Bronchial epithelial cell (primary cell): ENCODE results near the gene PSMD8. TPM values are rescaled to one million over a fixed set of nuclear protein-coding genes. Genes with fewer than 3 reads are reported as not detected.
A peak's percentile ranks its signal among the peaks of the same experiment; 100 is the strongest.

ENCODE experiments used
- DNase-seq: peaks from one replicate; pipeline ENCODE4 v3.0.0-alpha.2; 2010; ENCODE audit warnings: low read depth
- FAIRE-seq: peaks from 2 replicates; lab custom pipeline; 2011; peaks lifted over from hg19 to GRCh38; lab: Jason Lieb, UNC
- H3K27me3 ChIP-seq: 2 replicates; pipeline ENCODE4 v1.5.1; 2011; ENCODE audit warnings: low read length; ENCODE audit not compliant: control insufficient read depth, insufficient read depth
- H3K36me3 ChIP-seq: 2 replicates; pipeline ENCODE4 v1.5.1; 2011; ENCODE audit warnings: low read length; ENCODE audit not compliant: control insufficient read depth, insufficient read depth
- H3K4me3 ChIP-seq: 2 replicates; pipeline ENCODE4 v1.5.1; 2011; ENCODE audit warnings: mild to moderate bottlenecking, low read depth, low read length, control low read depth
- total RNA-seq: library from RNA; depleted of rRNA; stranded (reverse); fragments of >200 nt; gene quantifications from 2 replicates; pipeline ENCODE4 v1.2.1, GENCODE V29; 2014
- TF ChIP-seq, protein P1 (sequence below): IDR thresholded peaks from 2 replicates; pipeline ENCODE4 v1.5.1; 2011; ENCODE audit warnings: mild to moderate bottlenecking, moderate library complexity, low read length, control low read depth, inconsistent platforms; ENCODE audit not compliant: insufficient read depth, severe bottlenecking

PSMD8 gene
- total RNA-seq, 1 donor from 2014 or later: 260 TPM

DNA sequence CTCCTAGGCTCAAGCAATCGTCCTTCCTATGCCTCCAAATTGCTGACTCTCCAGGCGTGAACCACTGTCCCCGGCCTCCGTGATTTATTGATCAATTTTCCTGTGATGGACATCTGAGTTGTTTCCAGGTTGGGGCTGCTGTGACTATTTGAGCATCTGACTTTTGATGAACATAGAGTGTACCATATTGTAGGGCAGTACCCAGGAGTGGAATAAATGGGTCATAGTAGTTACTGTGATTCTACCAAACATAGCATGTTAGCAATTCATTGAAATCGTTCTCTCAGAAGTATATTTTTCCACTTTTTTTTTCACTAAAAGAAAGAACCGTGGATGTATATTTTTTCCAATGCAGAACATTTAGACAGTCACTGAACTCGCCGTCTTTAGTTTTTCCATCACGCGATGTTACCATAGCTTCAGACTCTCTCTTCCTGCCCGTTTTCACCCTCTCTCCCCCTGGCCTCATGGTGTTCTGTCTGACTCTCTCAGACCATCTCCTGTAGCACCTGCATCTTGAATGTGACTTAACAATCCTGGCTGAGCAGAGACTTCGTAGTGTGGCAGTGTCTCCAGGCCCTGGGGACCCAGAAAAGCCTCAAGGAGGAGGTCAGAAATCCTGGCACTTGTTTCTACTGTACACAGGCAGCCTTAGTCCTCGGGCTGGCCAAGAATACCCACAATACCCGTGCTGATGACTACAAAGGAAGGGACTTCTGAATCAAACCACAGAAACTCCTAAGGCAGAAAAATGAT lies 54.9 kb downstream of the PSMD8 start:
- no peak for DNase-seq
- Histone ChIP-seq H3K36me3 (no peaks in the 10 kb centered on the region), H3K4me3 (no peak overlapping the region), H3K27me3 (peaks cover 4% of the 10 kb centered on the region)
- TF ChIP-seq, protein P1, sequence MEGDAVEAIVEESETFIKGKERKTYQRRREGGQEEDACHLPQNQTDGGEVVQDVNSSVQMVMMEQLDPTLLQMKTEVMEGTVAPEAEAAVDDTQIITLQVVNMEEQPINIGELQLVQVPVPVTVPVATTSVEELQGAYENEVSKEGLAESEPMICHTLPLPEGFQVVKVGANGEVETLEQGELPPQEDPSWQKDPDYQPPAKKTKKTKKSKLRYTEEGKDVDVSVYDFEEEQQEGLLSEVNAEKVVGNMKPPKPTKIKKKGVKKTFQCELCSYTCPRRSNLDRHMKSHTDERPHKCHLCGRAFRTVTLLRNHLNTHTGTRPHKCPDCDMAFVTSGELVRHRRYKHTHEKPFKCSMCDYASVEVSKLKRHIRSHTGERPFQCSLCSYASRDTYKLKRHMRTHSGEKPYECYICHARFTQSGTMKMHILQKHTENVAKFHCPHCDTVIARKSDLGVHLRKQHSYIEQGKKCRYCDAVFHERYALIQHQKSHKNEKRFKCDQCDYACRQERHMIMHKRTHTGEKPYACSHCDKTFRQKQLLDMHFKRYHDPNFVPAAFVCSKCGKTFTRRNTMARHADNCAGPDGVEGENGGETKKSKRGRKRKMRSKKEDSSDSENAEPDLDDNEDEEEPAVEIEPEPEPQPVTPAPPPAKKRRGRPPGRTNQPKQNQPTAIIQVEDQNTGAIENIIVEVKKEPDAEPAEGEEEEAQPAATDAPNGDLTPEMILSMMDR: no peak
- no peak for FAIRE-seq

DNA sequence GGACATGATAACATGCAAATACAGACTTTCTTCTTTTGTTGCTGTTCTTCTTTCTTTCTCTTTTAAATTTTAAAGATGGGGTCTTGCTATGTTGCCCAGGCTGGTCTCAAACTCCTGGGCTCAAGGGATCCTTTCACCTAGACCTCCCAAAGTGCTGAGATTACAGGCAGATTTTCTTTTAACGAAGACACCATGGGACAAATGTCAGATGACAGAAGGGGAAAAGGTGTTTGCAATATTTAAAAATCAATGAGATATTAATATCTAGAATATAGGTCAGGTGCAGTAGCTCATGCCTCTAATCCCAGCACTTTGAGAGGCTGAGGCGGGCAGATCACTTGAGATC lies 55.4 kb downstream of the PSMD8 start:
- no peaks in the 10 kb centered on the region for H3K36me3 ChIP-seq
- TF ChIP-seq, protein P1: no peak
- peaks cover 4% of the 10 kb centered on the region for H3K27me3 ChIP-seq
- no peak overlapping the region for H3K4me3 ChIP-seq
- FAIRE-seq (no peak), DNase-seq (no peak)

DNA sequence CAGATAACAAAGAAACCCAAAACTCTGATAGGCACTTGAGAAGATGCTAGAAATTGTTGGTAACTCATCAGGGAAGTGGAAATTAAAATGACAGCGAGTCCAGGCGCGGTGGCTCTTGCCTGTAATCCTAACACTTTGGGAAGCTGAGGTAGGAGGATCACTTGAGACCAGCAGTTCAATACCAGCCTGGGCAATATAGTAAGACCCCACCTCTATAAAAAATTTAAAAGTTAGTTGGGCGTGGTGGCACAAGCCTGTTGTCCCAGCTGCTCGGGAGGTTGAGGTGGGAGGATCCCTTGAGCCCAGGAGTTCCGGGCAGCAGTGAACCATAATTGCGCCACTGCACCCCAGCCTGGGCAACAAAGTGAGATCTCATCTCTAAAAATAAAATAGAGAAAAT lies 56.6 kb downstream of the PSMD8 start:
- FAIRE-seq (no peak), DNase-seq (no peak)
- no peak overlapping the region for H3K4me3 ChIP-seq
- H3K36me3 ChIP-seq: no peaks in the 10 kb centered on the region
- TF ChIP-seq, protein P1: no peak
- peaks cover 4% of the 10 kb centered on the region for H3K27me3 ChIP-seq

DNA sequence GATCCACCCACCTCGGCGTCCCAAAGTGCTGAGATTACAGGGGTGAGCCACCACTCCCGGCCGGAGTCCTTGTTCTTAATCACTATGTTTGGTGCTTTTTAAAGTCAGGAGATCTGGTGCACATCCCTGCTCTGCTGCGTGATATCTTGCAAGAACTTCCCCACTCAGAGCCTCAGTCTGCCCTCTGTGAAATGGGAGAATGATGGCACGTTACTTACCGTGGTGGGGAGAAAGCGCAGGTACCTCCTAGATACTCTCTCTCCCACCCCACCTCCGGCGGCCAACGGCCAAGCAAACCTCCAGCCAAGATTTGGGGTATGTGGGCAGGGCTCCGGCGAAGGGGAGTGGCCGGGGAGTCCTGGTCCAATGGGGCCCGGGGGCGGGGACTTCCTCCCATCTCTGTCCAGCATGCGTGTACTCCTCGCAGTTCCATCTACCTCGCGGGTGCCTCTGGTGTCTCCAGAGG lies 58.9 kb downstream of the PSMD8 start, which contains the start of gene RYR1:
RYR1 (plus strand) TSS at position 424 of the 466 bp plus-strand sequence. CDS start 139 bp downstream, outside the sequence.
- H3K27me3 ChIP-seq: peaks cover 4% of the 10 kb centered on the region
- FAIRE-seq (no peak), DNase-seq (peak; percentile 5)
- TF ChIP-seq, protein P1: no peak
- H3K36me3 ChIP-seq: no peaks in the 10 kb centered on the region
- no peak within 1 kb of the TSS for H3K4me3 ChIP-seq

Other genes starting within 250 kb of the PSMD8 start
- gene DPF1, start 150.3 kb upstream of the PSMD8 start, total RNA-seq: 0.13 TPM in 1 of 2 replicates, not detected in the other
- gene PPP1R14A, start 118.2 kb upstream of the PSMD8 start, total RNA-seq: 0.38 and 1.6 TPM in 2 replicates
- 1,057 and 1,682 TPM in 2 replicates for gene SPINT2, start 110.0 kb upstream of the PSMD8 start, total RNA-seq
- gene C19orf33, start 70.3 kb upstream of the PSMD8 start, total RNA-seq: 266 and 612 TPM in 2 replicates
- gene YIF1B, start 58.6 kb upstream of the PSMD8 start, total RNA-seq: 30.0 and 51.5 TPM in 2 replicates
- 19.0 and 27.8 TPM in 2 replicates for gene KCNK6, start 54.7 kb upstream of the PSMD8 start, total RNA-seq
- gene CATSPERG, start 38.7 kb upstream of the PSMD8 start, total RNA-seq: 3.5 and 5.0 TPM in 2 replicates
- under 0.01 and 0.13 TPM in 2 replicates for gene GGN, start 13.5 kb downstream of the PSMD8 start, total RNA-seq
- 0.13 and 0.26 TPM in 2 replicates for gene SPRED3, start 14.1 kb downstream of the PSMD8 start, total RNA-seq
- 15.0 and 15.6 TPM in 2 replicates for gene FAM98C, start 28.5 kb downstream of the PSMD8 start, total RNA-seq
- gene RASGRP4, start 51.6 kb downstream of the PSMD8 start, total RNA-seq: not detected in 2 replicates
- gene RYR1, start 59.1 kb downstream of the PSMD8 start, total RNA-seq: 4.5 and 7.4 TPM in 2 replicates
- gene MAP4K1, start 243.4 kb downstream of the PSMD8 start, total RNA-seq: not detected in 2 replicates
- 262 and 374 TPM in 2 replicates for gene EIF3K, start 244.6 kb downstream of the PSMD8 start, total RNA-seq